Aorta (tissue), 5 donors: Measurements from ENCODE around the gene XXYLT1. TPM values are rescaled to one million over a fixed set of nuclear protein-coding genes. Genes with fewer than 3 reads are reported as not detected.
A peak's percentile ranks its signal among the peaks of the same experiment; 100 is the strongest.
"Not testable (repeated sequence)": the region's sequence is repeated elsewhere in the genome, so short reads cannot be mapped to it uniquely, and the experiment has no call there.

Source experiments
- ATAC-seq: fragments of 200-7000 bp; cut with Tn5 transposase; one replicate; pipeline ENCODE4 v1.9.1; 2022; ENCODE audit warnings: moderate library complexity; ENCODE audit not compliant: low FRiP score
- DNase-seq, 2 donors: peaks; one replicate each; pipeline ENCODE4 v3.0.0-alpha.2; 2020
- H3K27ac ChIP-seq, 2 donors: one replicate each; pipeline ENCODE4 v1.5.1; 2013; ENCODE audit warnings: low read length in 2 of 2, mild to moderate bottlenecking in 2 of 2, moderate library complexity in 2 of 2, control low read depth in 1 of 2, inconsistent platforms in 1 of 2, low read depth in 1 of 2
- H3K27me3 ChIP-seq, 2 donors: one replicate each; pipeline ENCODE4 v1.6.1; 2013; ENCODE audit warnings: control low read depth in 1 of 2, low read length in 1 of 2, mild to moderate bottlenecking in 1 of 2, moderate library complexity in 1 of 2; ENCODE audit not compliant: insufficient read depth in 2 of 2, control insufficient read depth in 1 of 2
- H3K36me3 ChIP-seq, 2 donors: one replicate each; pipeline ENCODE4 v1.6.1; 2013; ENCODE audit warnings: control low read depth in 1 of 2, low read length in 1 of 2, mild to moderate bottlenecking in 1 of 2; ENCODE audit not compliant: insufficient read depth in 2 of 2, control insufficient read depth in 1 of 2
- H3K4me1 ChIP-seq, 2 donors: one replicate each; pipeline ENCODE4 v1.6.1; 2013; ENCODE audit warnings: low read length in 2 of 2, control low read depth in 1 of 2, mild to moderate bottlenecking in 1 of 2, moderate library complexity in 1 of 2; ENCODE audit not compliant: insufficient read depth in 2 of 2, control insufficient read depth in 1 of 2
- H3K4me3 ChIP-seq, 2 donors: one replicate each; pipeline ENCODE4 v1.5.1; 2013; ENCODE audit warnings: low read length in 2 of 2, control low read depth in 1 of 2, mild to moderate bottlenecking in 1 of 2
- H3K9me3 ChIP-seq: one replicate; pipeline ENCODE4 v1.6.1; 2013; ENCODE audit warnings: mild to moderate bottlenecking, low read length; ENCODE audit not compliant: control insufficient read depth
- WGBS, 2 donors: extraction: QIAGEN DNeasy Blood & Tissue Kit; methylation state at CpG; one replicate each; pipeline ENCODE4 v1.1.7; 2013; 5-methylcytosine and 5-hydroxymethylcytosine counted together
- intact Hi-C, 2 donors: fragments of 100-400 bp; cut with DNase I; formaldehyde crosslinking; loops; one replicate each; pipeline versions ENCODE4 v1.14.2 to v1.15.0; 2022
- polyA plus RNA-seq, 2 donors: library from polyadenylated mRNA; stranded (reverse); fragments of 200-250 nt; gene quantifications; one replicate each; pipeline ENCODE4 v1.2.3, GENCODE V29; 2013
- total RNA-seq, 2 donors: library from RNA; stranded (reverse); fragmentation: NEBNext Ultra II Directional; extraction: Animal tissue kit (Norgen Biotek cat#: 25700); gene quantifications; one replicate each; pipeline ENCODE4 v1.2.1, GENCODE V29; 2021
- donor health status: healthy with polysubstance abuse.
- donor health status: Bipolar disorder and iron deficiency.
- donor health status: DM: no; HTN: no; CAD: no.
- donor health status: DM: no; HTN: no; CAD: no.
- donor health status: DM: yes; HTN: yes; CAD: no.

XXYLT1 gene
- total and polyA plus RNA-seq, 4 donors, result 2.3 to 15.0 (median 6.9) TPM

DNA sequence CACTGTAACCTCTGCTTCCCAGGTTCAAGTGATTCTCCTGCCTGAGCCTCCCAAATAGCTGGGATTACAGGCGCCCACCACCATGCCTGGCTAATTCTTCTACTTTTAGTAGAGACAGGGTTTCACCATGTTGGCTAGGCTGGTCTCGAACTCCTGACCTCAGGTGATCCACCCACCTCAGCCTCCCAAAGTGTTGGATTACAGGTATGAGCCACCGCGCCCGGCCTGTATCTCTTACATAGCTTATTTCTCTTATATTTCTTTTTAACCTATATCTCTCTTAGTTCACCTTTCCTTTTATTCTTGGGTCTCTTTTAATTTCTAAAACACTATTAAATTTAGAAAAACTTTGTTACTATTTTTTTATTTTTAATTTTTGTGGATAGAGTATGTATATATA lies 42.1 kb downstream of the XXYLT1 start:
- not testable (repeated sequence) for H3K9me3 ChIP-seq
- peak in 1 of 2 donors; percentile 34 for DNase-seq
- 92 to 97% methylated on average over 5 of the region's 5 CpGs for WGBS, 2 donors

GRCh38 chr3:195227871-195228270 lies 43.1 kb downstream of the XXYLT1 start:
- H3K9me3 ChIP-seq, result no peaks in the 10 kb centered on the region
- intact Hi-C loops, result no loop called here
- H3K4me3 ChIP-seq, result no peak overlapping the region
- no peaks in the 10 kb centered on the region for H3K4me1 ChIP-seq
- H3K36me3 ChIP-seq, result no peaks in the 10 kb centered on the region
- DNase-seq (peak in 1 of 2 donors; percentile 55), ATAC-seq (no peak)
- WGBS, 2 donors, result 94 to 95% methylated on average over 6 of the region's 6 CpGs
- no peaks in the 10 kb centered on the region for H3K27me3 ChIP-seq
- H3K27ac ChIP-seq, result no peak overlapping the region

More for the DNA sequence above, 42.1 kb downstream of the XXYLT1 start:
- H3K4me3 ChIP-seq, H3K36me3 ChIP-seq, H3K27me3 ChIP-seq, ATAC-seq, H3K4me1 ChIP-seq, intact Hi-C loops, H3K27ac ChIP-seq: not testable (repeated sequence)

GRCh38 chr3:195226900-195227447 lies 44.0 kb downstream of the XXYLT1 start:
- Histone ChIP-seq H3K4me3 (no peak overlapping the region), H3K27ac (no peak overlapping the region), H3K27me3 (no peaks in the 10 kb centered on the region), H3K36me3 (no peaks in the 10 kb centered on the region), H3K4me1 (no peaks in the 10 kb centered on the region), H3K9me3 (no peaks in the 10 kb centered on the region)
- intact Hi-C loops, result no loop called here
- ATAC-seq (peak; percentile 24), DNase-seq (peak in 1 of 2 donors; percentile 39)
- WGBS, 2 donors, result 87 to 89% methylated on average over 9 of the region's 9 CpGs

DNA sequence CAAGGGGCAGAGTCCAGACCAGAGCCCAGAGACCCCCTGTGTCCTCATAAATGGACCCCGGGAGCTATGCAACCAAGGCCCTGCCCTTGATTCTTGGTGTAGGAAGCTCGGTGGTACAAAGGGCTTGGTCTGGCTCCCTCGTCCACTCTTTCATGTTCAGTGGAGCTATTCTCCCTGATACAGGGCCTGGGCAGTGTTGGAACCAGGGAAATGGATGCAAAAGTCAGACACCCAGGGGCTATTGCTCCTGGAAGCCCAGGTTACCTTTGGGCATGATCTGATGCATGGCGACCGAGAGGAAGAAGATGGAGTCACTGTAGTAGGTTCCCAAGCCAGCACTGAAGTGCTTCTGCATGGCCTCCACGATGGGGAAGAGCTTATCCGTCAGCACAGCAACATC lies 44.5 kb downstream of the XXYLT1 start:
- DNase-seq (peak in 1 of 2 donors; percentile 6), ATAC-seq (no peak)
- H3K9me3 ChIP-seq, result no peaks in the 10 kb centered on the region
- no peak overlapping the region for H3K27ac ChIP-seq
- no peak overlapping the region for H3K4me3 ChIP-seq
- intact Hi-C loops, result no loop called here
- no peaks in the 10 kb centered on the region for H3K27me3 ChIP-seq
- 97 to 98% methylated on average over 7 of the region's 7 CpGs for WGBS, 2 donors
- H3K4me1 ChIP-seq, result no peaks in the 10 kb centered on the region
- no peaks in the 10 kb centered on the region for H3K36me3 ChIP-seq

DNA sequence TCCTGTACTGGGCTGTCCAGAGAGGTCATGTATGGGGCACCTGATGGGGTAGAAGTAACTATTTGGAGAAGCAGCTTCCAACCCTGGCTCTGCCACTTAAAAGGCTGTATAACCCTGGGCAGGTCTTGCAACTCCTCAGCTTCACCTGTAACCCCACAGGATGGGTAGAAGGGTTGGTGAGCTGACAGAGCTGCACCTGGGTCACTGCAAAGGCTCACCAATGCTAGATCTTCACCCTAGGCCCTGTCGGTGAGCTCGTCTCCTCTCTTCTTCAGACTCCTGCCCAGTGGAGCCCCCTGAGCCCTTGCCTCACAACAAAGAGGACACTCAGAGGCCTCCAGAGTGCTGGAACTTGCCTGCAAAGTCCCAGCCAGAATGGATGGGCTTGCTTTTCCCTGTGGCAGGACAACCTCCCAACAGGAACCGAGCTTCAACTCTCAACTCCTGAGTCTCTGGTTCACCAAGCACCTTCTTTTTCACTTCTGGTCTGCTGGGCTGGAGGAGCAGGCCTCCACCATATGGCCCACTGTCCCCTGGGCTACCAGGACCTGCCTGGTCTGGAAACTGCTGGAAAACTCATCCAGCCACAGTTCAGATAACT lies 45.9 kb downstream of the XXYLT1 start:
- H3K36me3 ChIP-seq, result no peaks in the 10 kb centered on the region
- H3K4me3 ChIP-seq, result no peak overlapping the region
- intact Hi-C loops, result loop anchor here in 1 of 2 donors (5.0 kb wide), 1 partner anchor 73 kb away; no protein-coding TSS in a partner anchor
- no peak for ATAC-seq
- H3K27ac ChIP-seq, result peak overlapping the region in 1 of 2 donors; percentile 95
- H3K4me1 ChIP-seq, result no peaks in the 10 kb centered on the region
- 97 to 98% methylated on average over 3 of the region's 3 CpGs for WGBS, 2 donors
- no peaks in the 10 kb centered on the region for H3K27me3 ChIP-seq
- H3K9me3 ChIP-seq, result no peaks in the 10 kb centered on the region
- DNase-seq, result peak in 1 of 2 donors; percentile 63

DNA sequence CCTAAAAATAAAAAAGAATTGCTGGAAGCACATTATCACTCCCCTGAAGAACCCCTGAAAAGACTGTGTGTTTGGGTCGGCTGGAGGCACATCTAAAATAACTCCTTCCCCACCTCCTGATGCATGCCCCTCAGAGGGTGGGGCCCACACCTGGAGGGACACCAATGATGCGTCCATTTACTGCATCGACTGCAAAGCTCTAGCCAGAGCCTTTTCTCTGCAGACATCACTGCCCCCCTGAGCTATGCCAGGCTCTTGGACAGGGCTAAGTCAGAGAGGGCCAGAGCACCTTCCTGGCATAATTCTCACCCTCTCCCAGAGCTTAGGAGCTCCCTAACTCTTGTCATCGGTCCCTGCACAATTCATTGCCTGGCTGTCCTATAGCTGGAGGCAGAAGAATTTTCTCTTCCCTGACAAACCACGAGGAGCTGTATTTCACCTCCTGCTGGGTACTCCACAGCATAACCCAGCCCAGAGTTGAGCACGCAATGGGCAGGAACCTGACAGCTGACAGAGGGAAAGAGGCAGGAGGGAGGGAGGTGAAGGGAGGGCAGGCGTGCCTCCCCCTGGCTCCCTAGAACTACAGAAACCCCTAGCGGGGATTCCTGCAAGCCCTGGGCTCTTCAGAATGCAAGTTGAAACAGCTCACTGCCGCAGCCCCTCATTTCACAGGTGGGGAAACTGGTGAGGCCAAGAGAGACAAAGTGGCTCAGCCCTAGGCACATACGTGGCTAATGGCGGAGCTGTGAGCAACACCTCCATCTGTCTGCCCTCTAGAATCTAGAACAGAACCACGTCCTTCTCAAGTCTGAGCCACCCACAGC lies 46.6 kb downstream of the XXYLT1 start:
- Histone ChIP-seq H3K9me3 (no peaks in the 10 kb centered on the region), H3K27me3 (no peaks in the 10 kb centered on the region), H3K27ac (peak overlapping the region; percentile 19 to 95), H3K36me3 (no peaks in the 10 kb centered on the region), H3K4me1 (no peaks in the 10 kb centered on the region), H3K4me3 (no peak overlapping the region)
- ATAC-seq (no peak), DNase-seq (peak in 1 of 2 donors; percentile 64)
- 82 to 88% methylated on average over 12 of the region's 12 CpGs for WGBS, 2 donors
- intact Hi-C loops, result loop anchor here in 1 of 2 donors (5.0 kb wide), 1 partner anchor 72 kb away; no protein-coding TSS in a partner anchor

DNA sequence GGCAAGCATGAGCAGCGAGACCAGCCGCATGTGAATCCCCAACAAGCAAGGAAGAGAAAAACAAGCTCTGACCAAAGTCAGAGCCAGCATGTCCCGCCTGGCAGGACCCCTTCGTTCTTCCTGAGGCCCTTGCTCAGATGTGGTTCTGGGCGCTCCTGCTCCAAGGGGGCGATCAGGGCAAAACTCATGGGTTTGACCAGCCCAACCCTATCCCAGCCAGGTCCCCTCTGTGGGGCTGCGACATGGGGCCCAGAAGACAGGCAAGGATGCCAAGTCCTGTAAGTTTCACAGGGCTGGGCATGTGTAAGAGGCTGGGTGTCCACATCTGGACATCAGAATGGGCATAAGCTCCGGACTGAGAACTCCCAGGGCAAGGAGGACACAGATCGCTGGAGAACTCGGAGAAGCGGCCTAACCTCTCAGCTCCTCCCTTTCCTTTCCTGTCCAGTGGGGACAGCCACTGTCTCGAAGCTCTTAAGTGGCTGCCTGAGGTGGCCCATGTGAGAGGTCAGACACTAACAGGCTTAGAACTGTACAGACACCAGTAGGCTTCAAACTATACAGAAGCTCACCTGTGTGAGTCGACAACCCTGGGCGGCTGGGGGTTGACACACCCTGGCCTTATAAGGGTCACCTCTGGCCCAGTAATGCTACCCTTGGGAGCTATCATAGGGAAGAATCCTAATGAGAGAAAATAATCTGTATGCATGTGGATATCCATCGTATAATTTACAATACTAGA lies 48.9 kb downstream of the XXYLT1 start:
- peak overlapping the region; percentile 45 to 80 for H3K27ac ChIP-seq
- 55 to 62% methylated on average over 15 of the region's 15 CpGs for WGBS, 2 donors
- DNase-seq, result peak in 1 of 2 donors; percentile 59

More for the DNA sequence above, 48.9 kb downstream of the XXYLT1 start:
- intact Hi-C loops, result loop anchor here in 1 of 2 donors (5.0 kb wide), 1 partner anchor 70 kb away; no protein-coding TSS in a partner anchor
- Histone ChIP-seq H3K4me3 (no peak overlapping the region), H3K27me3 (no peaks in the 10 kb centered on the region), H3K36me3 (no peaks in the 10 kb centered on the region), H3K9me3 (no peaks in the 10 kb centered on the region), H3K4me1 (no peaks in the 10 kb centered on the region)
- ATAC-seq, result peak; percentile 2
